ENCODE measurements around the gene KIAA1958.

DNA sequence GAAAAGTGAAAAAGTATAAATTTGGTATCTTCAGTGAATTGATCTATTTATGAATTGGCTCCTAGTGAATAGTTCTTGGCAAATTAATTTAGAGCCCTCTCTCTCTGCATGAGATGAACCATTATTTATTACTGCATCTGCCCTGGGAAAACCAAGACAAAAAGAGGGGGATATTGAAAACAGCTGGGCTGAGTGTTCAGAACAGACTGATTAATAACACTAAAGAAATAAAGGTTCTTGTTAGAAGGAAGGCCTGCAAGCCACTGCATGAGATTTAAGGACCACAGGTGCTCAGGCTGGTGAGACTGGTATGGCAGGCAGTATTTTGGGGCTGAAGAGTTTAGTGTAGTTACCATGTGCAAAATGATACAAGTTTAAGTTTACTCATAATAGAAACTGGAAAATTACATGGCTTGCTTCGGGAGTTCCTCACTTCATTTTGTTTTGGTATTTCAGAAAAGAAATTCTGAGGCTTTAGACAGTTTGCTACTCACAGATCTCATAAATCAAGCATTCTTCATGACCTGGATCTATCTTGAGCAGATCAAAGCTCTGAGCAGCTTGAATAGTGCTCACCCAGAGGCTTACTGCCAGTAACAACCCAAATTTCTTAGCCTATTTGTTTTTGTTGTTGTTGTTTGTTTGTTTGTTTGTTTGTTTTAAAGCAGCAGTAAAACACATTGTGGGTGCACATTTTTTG is 56.1 kb downstream of the KIAA1958 start:
- TF ChIP-seq, protein P1, sequence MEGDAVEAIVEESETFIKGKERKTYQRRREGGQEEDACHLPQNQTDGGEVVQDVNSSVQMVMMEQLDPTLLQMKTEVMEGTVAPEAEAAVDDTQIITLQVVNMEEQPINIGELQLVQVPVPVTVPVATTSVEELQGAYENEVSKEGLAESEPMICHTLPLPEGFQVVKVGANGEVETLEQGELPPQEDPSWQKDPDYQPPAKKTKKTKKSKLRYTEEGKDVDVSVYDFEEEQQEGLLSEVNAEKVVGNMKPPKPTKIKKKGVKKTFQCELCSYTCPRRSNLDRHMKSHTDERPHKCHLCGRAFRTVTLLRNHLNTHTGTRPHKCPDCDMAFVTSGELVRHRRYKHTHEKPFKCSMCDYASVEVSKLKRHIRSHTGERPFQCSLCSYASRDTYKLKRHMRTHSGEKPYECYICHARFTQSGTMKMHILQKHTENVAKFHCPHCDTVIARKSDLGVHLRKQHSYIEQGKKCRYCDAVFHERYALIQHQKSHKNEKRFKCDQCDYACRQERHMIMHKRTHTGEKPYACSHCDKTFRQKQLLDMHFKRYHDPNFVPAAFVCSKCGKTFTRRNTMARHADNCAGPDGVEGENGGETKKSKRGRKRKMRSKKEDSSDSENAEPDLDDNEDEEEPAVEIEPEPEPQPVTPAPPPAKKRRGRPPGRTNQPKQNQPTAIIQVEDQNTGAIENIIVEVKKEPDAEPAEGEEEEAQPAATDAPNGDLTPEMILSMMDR (IDR thresholded peaks at IDR 0.05), result no peak
- TF ChIP-seq POLR2AphosphoS5 (IDR thresholded peaks at IDR 0.05), result no peak
